HG03432 (cell line): ENCODE data around the gene CDC42EP4.
A peak's percentile ranks its signal among the peaks of the same experiment; 100 is the strongest.
"Not testable (repeated sequence)": the region's sequence is repeated elsewhere in the genome, so short reads cannot be mapped to it uniquely, and the experiment has no call there.

Experiments
- ATAC-seq: cut with Tn5 transposase; IDR thresholded peaks from one replicate; pipeline ENCODE4 v1.9.1; 2021; ENCODE audit warnings: mild to moderate bottlenecking, moderate library complexity; ENCODE audit not compliant: unreplicated experiment

Gene CDC42EP4

GRCh38 chr17:73281928-73282327 is 29.9 kb downstream of the CDC42EP4 start:
- peak; percentile 96 for ATAC-seq

DNA sequence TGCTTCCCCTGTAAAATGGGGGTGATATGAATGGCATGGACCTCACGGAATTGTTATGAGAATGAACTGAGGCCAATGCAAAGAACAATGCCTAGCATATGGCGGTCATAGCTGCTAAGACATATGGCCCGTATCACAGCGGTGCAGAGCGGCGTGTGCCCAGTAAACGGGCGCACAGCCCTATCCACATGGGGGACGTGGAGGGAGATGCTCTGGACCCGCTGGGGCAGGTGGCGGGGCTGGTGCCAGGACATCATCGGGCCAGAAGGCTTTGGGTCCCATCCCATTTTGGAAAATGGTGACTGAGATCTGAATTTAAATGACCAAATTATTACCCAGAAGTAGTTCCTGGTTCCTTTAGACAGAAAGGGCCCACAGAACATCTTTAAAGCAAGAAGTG is 31.6 kb downstream of the CDC42EP4 start:
- ATAC-seq = no peak

DNA sequence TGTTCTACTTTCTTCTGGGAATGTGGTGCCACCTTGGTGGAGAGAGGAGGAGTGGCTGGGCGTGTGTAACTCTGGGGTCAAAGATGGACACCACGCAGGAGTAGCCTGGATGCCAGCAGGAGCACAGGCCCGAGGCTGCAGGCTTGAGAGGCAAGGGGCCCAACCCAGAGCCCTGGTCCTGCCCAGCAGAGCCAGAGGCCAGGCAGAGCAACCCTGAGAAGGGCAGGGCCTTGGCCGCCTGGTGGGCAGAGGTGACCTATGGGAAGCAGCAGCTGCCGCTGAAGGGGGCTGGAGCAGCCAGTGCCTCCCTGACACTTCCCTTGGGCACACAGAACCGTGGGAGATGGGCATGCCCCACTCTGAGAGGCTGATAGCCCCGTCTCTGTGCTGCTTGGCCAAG is 32.1 kb downstream of the CDC42EP4 start:
- ATAC-seq = no peak

- no peak for ATAC-seq
Observed at GRCh38 chr17:73278465-73279453, 33.0 kb downstream of the CDC42EP4 start.

- ATAC-seq = no peak
Observed at GRCh38 chr17:73278049-73278464, 33.7 kb downstream of the CDC42EP4 start.

GRCh38 chr17:73274490-73274889 is 37.3 kb downstream of the CDC42EP4 start:
- no peak for ATAC-seq

DNA sequence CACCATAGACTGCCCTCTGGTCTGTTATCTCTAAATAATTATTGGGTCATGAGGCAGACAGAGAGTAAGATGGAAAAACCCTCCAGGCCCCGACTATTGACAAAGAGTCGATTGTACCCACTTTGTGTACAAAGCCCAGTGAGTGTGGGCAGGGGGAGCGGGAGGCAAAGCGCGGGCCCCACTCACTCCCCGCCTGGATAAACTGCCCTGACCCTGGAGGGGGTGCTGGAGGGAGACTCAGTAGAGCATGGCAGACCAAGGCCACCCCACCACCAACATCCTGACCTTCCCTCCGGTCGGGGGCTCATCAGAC is 38.9 kb downstream of the CDC42EP4 start:
- no peak for ATAC-seq

DNA sequence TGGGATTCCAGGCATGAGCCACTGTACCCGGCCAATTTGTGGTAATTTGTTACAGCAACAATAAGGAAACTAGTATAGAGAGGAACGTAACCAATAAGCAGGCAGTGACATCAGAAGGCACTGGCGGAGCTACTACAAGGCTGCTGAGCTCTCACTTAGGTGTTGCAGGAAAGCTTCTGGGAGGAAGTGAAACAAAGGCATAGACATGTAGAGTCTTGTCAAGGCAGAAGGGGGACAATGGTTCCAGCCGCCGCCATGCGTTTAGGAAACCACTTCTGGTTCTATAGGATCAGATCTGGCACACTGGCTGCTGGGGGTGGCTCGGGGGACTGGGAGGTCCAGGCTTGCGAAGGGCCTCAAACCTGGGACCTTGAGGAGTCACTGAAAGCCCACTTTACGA is 40.7 kb downstream of the CDC42EP4 start:
- ATAC-seq = peak; percentile 93

- no peak for ATAC-seq
Observed at GRCh38 chr17:73269791-73270190, 42.0 kb downstream of the CDC42EP4 start.

GRCh38 chr17:73269329-73269615 is 42.5 kb downstream of the CDC42EP4 start:
- ATAC-seq = no peak

DNA sequence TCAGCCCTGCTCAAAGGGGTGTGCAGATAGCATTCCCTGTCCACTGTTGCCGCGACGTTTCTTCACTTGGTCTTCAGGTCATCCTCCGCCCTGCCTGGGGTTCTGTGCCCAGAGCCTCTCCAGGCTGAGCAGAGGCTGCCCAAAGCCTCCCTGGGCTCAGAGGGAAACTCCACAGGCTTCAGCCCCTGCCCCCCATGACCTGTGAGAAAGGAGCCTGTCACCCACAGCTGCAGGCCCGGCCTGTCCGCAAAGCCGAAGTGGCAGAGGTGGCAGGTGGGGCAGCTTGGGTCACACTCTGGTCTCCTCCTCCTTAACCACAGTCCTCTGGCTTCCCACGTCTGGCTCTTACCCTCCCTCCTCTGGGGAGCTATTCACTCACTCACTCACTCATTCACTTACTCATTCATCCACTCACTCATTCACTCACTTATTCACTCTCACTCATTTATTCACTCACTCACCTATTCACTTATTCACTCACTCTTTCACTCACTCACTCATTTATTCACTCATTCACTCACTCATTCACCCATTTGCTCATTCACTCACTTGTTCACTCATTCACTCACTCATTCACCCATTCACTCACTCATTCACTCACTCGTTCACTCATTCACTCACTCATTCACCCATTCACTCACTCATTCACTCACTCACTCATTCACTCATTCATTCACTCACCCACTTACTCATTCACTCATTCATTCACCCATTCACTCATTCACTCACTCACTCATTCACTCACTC is 43.0 kb downstream of the CDC42EP4 start:
- ATAC-seq = no peak

- ATAC-seq = no peak
Observed at GRCh38 chr17:73267648-73268537, 43.9 kb downstream of the CDC42EP4 start.

- ATAC-seq = no peak
Observed at GRCh38 chr17:73266796-73267195, 45.0 kb downstream of the CDC42EP4 start.

- no peak for ATAC-seq
Observed at GRCh38 chr17:73265646-73266640, 45.9 kb downstream of the CDC42EP4 start.

DNA sequence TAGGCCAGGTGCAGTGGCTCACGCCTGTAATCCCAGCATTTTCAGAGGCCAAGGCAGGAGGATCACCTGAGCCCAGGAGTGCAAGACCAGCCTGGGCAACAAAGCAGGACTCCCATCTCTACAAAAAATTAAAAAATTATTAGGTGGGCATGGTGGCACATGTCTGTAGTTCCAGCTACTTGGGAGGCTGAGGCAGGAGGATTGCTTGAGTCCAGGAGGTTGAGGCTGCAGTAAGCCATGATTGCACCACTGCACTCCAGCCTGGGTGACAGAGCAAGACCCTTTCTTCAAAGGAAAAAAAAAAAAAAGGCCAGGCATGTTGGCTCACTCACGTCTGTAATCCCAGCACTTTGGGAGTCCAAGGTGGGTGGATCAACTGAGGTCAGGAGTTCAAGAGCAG is 47.4 kb downstream of the CDC42EP4 start:
- ATAC-seq = not testable (repeated sequence)

GRCh38 chr17:73262676-73263642 is 48.8 kb downstream of the CDC42EP4 start:
- ATAC-seq = no peak

DNA sequence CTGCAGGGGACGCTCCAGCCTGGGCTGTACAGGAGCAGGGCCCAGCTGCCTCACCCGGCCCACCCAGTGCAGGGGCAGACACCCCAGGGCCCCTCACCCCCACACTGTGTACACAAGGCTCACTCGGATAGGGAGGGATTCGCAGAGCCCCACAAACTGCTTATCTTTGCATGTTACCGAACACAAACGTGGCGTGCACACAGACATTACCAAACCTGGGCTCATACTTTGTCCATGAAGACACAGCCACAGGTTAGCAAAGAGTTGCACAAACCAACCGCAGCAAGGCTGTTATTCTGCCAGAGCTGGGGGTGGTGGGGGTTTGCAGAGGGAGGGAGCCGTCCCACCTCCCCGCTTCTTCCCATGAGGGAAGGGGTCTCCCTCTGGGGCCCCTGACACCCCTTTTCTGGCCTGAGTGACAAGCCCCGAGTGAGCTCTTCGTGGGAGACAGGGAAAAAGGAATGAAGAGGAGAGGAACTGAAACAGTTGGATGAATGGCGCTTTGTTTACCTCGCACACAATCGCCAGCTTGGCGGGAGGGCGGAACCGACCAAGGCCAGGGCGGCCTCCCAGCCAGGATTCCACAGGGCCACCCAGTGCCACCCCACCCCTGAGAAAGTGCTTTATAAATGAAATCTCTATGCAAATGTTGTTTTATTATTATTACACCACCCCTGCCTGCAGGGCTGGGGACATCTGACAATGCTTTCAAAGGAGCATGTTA is 49.7 kb downstream of the CDC42EP4 start:
- no peak for ATAC-seq

DNA sequence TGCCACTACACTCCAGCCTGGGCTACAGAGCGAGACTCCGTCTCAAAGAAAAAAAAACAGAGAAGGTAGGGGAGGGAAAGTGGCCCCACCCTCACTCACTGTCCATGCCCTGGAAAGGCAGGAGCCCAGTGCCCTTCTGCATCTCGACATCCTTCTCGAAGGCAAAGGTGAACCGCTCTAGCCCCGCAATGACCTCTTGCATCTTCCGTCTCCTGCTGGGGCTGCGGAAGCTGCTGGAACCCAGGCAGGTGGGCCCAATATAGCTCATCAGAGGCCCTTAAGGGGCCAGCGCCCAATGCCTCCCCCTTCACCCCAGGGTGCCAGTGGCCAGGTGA is 50.2 kb downstream of the CDC42EP4 start, which contains the start of gene CPSF4L:
Gene CPSF4L, minus strand, starts transcription at position 264 of the 335 bp plus-strand sequence. Its CDS starts 62 bp downstream, at position 202.
- ATAC-seq = no peak
